SU-DHL-6 (cell line): ENCODE data around the gene PHGDH.

Source experiments
- H2AFZ ChIP-seq: fragments of 200-600 bp; sonication (generic); 2 replicates; pipeline ENCODE4 v1.6.1; 2014; ENCODE audit warnings: low read depth, mild to moderate bottlenecking, moderate library complexity, mixed read lengths, antibody characterized with exemption, low read length; ENCODE audit not compliant: severe bottlenecking
- H3F3A ChIP-seq: fragments of 200-600 bp; shearing (Covaris generic); 2 replicates; pipeline ENCODE4 v1.6.0; 2016; ENCODE audit warnings: antibody characterized with exemption, mild to moderate bottlenecking; ENCODE audit not compliant: insufficient read depth
- H3K27ac ChIP-seq: fragments of 200-600 bp; sonication (generic); 2 replicates; pipeline ENCODE4 v1.5.1; 2016; ENCODE audit warnings: low read depth, mild to moderate bottlenecking, low read length, moderate library complexity, mixed read lengths
- H3K27me3 ChIP-seq: fragments of 200-600 bp; sonication (generic), shearing (Covaris generic); 2 replicates; pipeline ENCODE4 v1.6.0; 2014; ENCODE audit warnings: mild to moderate bottlenecking, low read length
- H3K36me3 ChIP-seq: fragments of 200-600 bp; sonication (generic); 2 replicates; pipeline ENCODE4 v1.6.1; 2014; ENCODE audit warnings: mild to moderate bottlenecking, low read length, mixed read lengths
- H3K4me2 ChIP-seq: fragments of 300-600, 200-600 bp; shearing (Covaris generic), sonication (generic); 2 replicates; pipeline ENCODE4 v1.6.0; 2014; ENCODE audit warnings: low read length, low read depth, mild to moderate bottlenecking; ENCODE audit not compliant: poor library complexity, severe bottlenecking
- H3K4me3 ChIP-seq: fragments of 200-600 bp; sonication (generic); 2 replicates; pipeline ENCODE4 v1.5.1; 2014; ENCODE audit warnings: antibody characterized with exemption, low read length, mild to moderate bottlenecking, mixed read lengths; ENCODE audit not compliant: insufficient read depth, poor library complexity, severe bottlenecking
- H3K79me2 ChIP-seq: fragments of 200-600 bp; sonication (generic); 2 replicates; pipeline ENCODE4 v1.6.1; 2014; ENCODE audit warnings: mild to moderate bottlenecking, low read length, moderate library complexity; ENCODE audit not compliant: insufficient read depth
- H3K9ac ChIP-seq: fragments of 200-600 bp; sonication (generic); 2 replicates; pipeline ENCODE4 v1.7.0; 2014; ENCODE audit warnings: mild to moderate bottlenecking, low read length
- H3K9me2 ChIP-seq: fragments of 200-600 bp; sonication (generic); replicated peaks from 2 replicates; pipeline ENCODE4 v1.6.1; 2014; ENCODE audit warnings: low read length; ENCODE audit not compliant: insufficient read depth
- H3K9me3 ChIP-seq: fragments of 200-600 bp; sonication (generic); 2 replicates; pipeline ENCODE4 v1.6.1; 2014; ENCODE audit warnings: low read length, mixed read lengths; ENCODE audit not compliant: insufficient read depth
- H4K20me1 ChIP-seq: fragments of 200-600 bp; sonication (generic); 2 replicates; pipeline ENCODE4 v1.6.1; 2014; ENCODE audit warnings: low read depth, mild to moderate bottlenecking, antibody characterized with exemption, low read length, moderate library complexity, mixed read lengths
- EZH2phosphoT487 ChIP-seq: fragments of 200-600 bp; sonication (generic), shearing (Covaris generic); conservative IDR thresholded peaks from 2 replicates; pipeline ENCODE4 v1.6.1; 2018; ENCODE audit warnings: mild to moderate bottlenecking, antibody characterized with exemption, low read length, moderate library complexity, mixed read lengths
- TF ChIP-seq, protein P1 (sequence below): fragments of 200-600 bp; sonication (generic); IDR thresholded peaks from one replicate; pipeline ENCODE4 v1.5.1; 2017; ENCODE audit warnings: antibody characterized with exemption, mild to moderate bottlenecking, low read length, moderate library complexity; ENCODE audit not compliant: insufficient read depth, poor library complexity, severe bottlenecking

The PHGDH gene

GRCh38 chr1:119742202-119742601, 30.5 kb downstream of the PHGDH start:
- Histone ChIP-seq H3K9me2 (no peaks in the 10 kb centered on the region), H3K4me2 (no peak overlapping the region), H3K27ac (no peak overlapping the region), H3K36me3 (no peaks in the 10 kb centered on the region), H3K9me3 (no peaks in the 10 kb centered on the region), H3F3A (0 out of 2 replicates have a peak, but pooled peaks cover 8% of the 10 kb centered on the region), H3K4me3 (no peak overlapping the region), H3K79me2 (no peaks in the 10 kb centered on the region), H4K20me1 (no peaks in the 10 kb centered on the region), H2AFZ (no peak overlapping the region), H3K9ac (no peak overlapping the region), H3K27me3 (no peaks in the 10 kb centered on the region)
- no peak for TF ChIP-seq EZH2phosphoT487
- TF ChIP-seq, protein P1, sequence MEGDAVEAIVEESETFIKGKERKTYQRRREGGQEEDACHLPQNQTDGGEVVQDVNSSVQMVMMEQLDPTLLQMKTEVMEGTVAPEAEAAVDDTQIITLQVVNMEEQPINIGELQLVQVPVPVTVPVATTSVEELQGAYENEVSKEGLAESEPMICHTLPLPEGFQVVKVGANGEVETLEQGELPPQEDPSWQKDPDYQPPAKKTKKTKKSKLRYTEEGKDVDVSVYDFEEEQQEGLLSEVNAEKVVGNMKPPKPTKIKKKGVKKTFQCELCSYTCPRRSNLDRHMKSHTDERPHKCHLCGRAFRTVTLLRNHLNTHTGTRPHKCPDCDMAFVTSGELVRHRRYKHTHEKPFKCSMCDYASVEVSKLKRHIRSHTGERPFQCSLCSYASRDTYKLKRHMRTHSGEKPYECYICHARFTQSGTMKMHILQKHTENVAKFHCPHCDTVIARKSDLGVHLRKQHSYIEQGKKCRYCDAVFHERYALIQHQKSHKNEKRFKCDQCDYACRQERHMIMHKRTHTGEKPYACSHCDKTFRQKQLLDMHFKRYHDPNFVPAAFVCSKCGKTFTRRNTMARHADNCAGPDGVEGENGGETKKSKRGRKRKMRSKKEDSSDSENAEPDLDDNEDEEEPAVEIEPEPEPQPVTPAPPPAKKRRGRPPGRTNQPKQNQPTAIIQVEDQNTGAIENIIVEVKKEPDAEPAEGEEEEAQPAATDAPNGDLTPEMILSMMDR, result no peak

GRCh38 chr1:119742677-119743076, 30.9 kb downstream of the PHGDH start:
- H3K9ac ChIP-seq, result no peak overlapping the region
- H3F3A ChIP-seq, result 0 out of 2 replicates have a peak, but pooled peaks cover 8% of the 10 kb centered on the region
- no peaks in the 10 kb centered on the region for H3K9me3 ChIP-seq
- H4K20me1 ChIP-seq, result no peaks in the 10 kb centered on the region
- H3K9me2 ChIP-seq, result no peaks in the 10 kb centered on the region
- no peaks in the 10 kb centered on the region for H3K27me3 ChIP-seq
- no peak overlapping the region for H3K27ac ChIP-seq
- TF ChIP-seq, protein P1, result no peak
- TF ChIP-seq EZH2phosphoT487, result no peak
- H3K79me2 ChIP-seq, result no peaks in the 10 kb centered on the region
- no peak overlapping the region for H3K4me2 ChIP-seq
- H2AFZ ChIP-seq, result no peak overlapping the region
- H3K36me3 ChIP-seq, result no peaks in the 10 kb centered on the region
- H3K4me3 ChIP-seq, result no peak overlapping the region

DNA sequence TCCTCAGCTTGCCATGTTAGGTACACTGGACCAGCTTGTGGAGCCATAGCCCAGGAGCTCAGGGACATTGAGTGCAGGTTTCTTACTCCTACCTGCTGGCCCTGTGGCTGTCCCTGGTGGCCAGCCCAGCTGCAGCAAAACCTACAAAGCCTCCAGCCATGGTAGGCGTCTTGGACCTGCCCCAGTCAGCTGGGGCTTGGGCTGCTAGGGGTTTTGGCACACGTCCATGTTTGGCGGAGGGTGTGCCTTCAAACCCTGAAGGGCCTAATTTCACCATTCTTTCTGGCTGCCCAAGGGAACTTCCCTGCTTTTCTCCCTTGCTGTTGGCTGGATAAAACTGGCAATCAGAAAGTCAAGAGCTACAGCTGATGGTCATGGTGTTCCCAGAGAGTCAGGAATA, 31.6 kb downstream of the PHGDH start:
- no peak for TF ChIP-seq EZH2phosphoT487
- TF ChIP-seq, protein P1, result no peak
- no peaks in the 10 kb centered on the region for H3K27me3 ChIP-seq
- H4K20me1 ChIP-seq, result no peaks in the 10 kb centered on the region
- no peaks in the 10 kb centered on the region for H3K9me3 ChIP-seq
- H3K4me3 ChIP-seq, result no peak overlapping the region
- no peak overlapping the region for H2AFZ ChIP-seq
- H3F3A ChIP-seq, result 0 out of 2 replicates have a peak, but pooled peaks cover 8% of the 10 kb centered on the region
- no peaks in the 10 kb centered on the region for H3K36me3 ChIP-seq
- no peaks in the 10 kb centered on the region for H3K79me2 ChIP-seq
- no peak overlapping the region for H3K4me2 ChIP-seq
- H3K27ac ChIP-seq, result no peak overlapping the region
- no peaks in the 10 kb centered on the region for H3K9me2 ChIP-seq
- no peak overlapping the region for H3K9ac ChIP-seq
